K562 (cell line): Measurements from ENCODE around the gene HPCAL1. TPM values are rescaled to one million over a fixed set of nuclear protein-coding genes. Genes with fewer than 3 reads are reported as not detected.

Experiments
- CREB1 ChIP-seq, 2 experiments: sonication (generic) in 1 of 2; formaldehyde crosslinking in 1 of 2; IDR thresholded peaks; 2 replicates each; pipeline versions ENCODE4 v1.6.1 to v1.8.0; 2012 to 2022; ENCODE audit warnings: inconsistent platforms in 1 of 2, mild to moderate bottlenecking in 1 of 2, missing genetic modification reagents in 1 of 2, moderate library complexity in 1 of 2
- ESRRB ChIP-seq: fragments of 250-450 bp; sonication (Bioruptor Pico); IDR thresholded peaks from 2 replicates; pipeline ENCODE4 v1.5.0; 2020; ENCODE audit warnings: mild to moderate bottlenecking, moderate library complexity, borderline replicate concordance
- GTF2A2 ChIP-seq: IDR thresholded peaks from 2 replicates; pipeline ENCODE4 v1.6.1; 2016; ENCODE audit warnings: mild to moderate bottlenecking, missing genetic modification characterization, missing compliant biosample characterization
- HMGN3 ChIP-seq: IDR thresholded peaks from 2 replicates; pipeline ENCODE4 v1.6.1; 2011; ENCODE audit warnings: borderline replicate concordance, low read depth, mild to moderate bottlenecking, mixed read lengths, low read length; ENCODE audit not compliant: insufficient read length; ENCODE audit errors: extremely low read depth
- HNRNPL ChIP-seq: fragments of 200-400 bp; formaldehyde crosslinking; IDR thresholded peaks from 2 replicates; pipeline ENCODE4 v1.6.1; 2017; ENCODE audit warnings: low read depth, mild to moderate bottlenecking, low read length
- KLF16 ChIP-seq: IDR thresholded peaks from 2 replicates; pipeline ENCODE4 v1.6.1; 2016; ENCODE audit warnings: antibody characterized with exemption
- NCOA2 ChIP-seq, 2 experiments: fragments of 450-650 bp; IDR thresholded peaks; 2 replicates each; pipeline ENCODE4 v1.6.1; 2018; ENCODE audit warnings: mild to moderate bottlenecking in 2 of 2, moderate library complexity in 1 of 2; ENCODE audit not compliant: partially characterized antibody in 2 of 2
- NFE2L1 ChIP-seq: fragments of 450-650 bp; IDR thresholded peaks from 2 replicates; pipeline ENCODE4 v1.6.1; 2016; ENCODE audit warnings: missing genetic modification characterization, low read depth, mild to moderate bottlenecking, missing compliant biosample characterization, moderate library complexity, borderline replicate concordance
- NR2C2 ChIP-seq, 2 experiments: fragments of 200-800 bp in 1 of 2; sonication (Bioruptor generic) in 1 of 2; sonication (generic) in 1 of 2; formaldehyde crosslinking in 1 of 2; IDR thresholded peaks; 2 replicates each; pipeline versions ENCODE4 v1.6.1 to v1.8.0; 2016 to 2022; ENCODE audit warnings: mild to moderate bottlenecking in 1 of 2, missing compliant biosample characterization in 1 of 2, missing genetic modification characterization in 1 of 2, missing genetic modification reagents in 1 of 2
- PHF20 ChIP-seq: fragments of 450-650 bp; IDR thresholded peaks from 2 replicates; pipeline ENCODE4 v1.6.1; 2018; ENCODE audit not compliant: partially characterized antibody
- SMAD4 ChIP-seq: fragments of 250-450 bp; sonication (Bioruptor Pico); conservative IDR thresholded peaks from 2 replicates; pipeline ENCODE4 v1.8.0; 2021; ENCODE audit warnings: inconsistent platforms, mild to moderate bottlenecking, moderate library complexity
- XRCC5 ChIP-seq: fragments of 200-400 bp; formaldehyde crosslinking; IDR thresholded peaks from 2 replicates; pipeline ENCODE4 v1.6.1; 2017; ENCODE audit warnings: low read depth, mild to moderate bottlenecking, low read length
- ZBTB17 ChIP-seq: fragments of 450-650 bp; formaldehyde crosslinking; IDR thresholded peaks from 2 replicates; pipeline ENCODE4 v1.4.0; 2020; ENCODE audit warnings: mild to moderate bottlenecking
- polyA plus RNA-seq, 8 experiments: library from polyadenylated mRNA; depleted of rRNA in 4 of 8; stranded (reverse) in 5 of 8; unstranded in 3 of 8; fragments of >200 nt; fragmentation: Nextera tagmentation in 2 of 8; fragmentation: Illumina TruSeq in 1 of 8; extraction: Ambion mirVana in 2 of 8; extraction: Trizol in 1 of 8; gene quantifications; 2 replicates each; pipeline versions ENCODE4 v1.2.1 to v1.2.3, GENCODE V29; 2011 to 2014; ENCODE audit warnings: inconsistent platforms in 1 of 8, missing spikeins in 1 of 8
- total RNA-seq, 7 experiments: library from RNA; depleted of rRNA in 6 of 7; stranded (reverse); fragments of >200 nt in 6 of 7; fragmentation: Illumina TruSeq in 2 of 7; extraction: Trizol in 2 of 7; gene quantifications; 2 replicates each; pipeline versions ENCODE4 v1.2.1 to v1.2.3, GENCODE V29; 2011 to 2021; ENCODE audit warnings: low replicate concordance in 1 of 7
- TF ChIP-seq, protein P1 (sequence below): fragments of 250-450 bp; sonication (Bioruptor Pico); IDR thresholded peaks from 2 replicates; pipeline ENCODE4 v1.8.0; 2021; ENCODE audit warnings: borderline replicate concordance, mild to moderate bottlenecking, moderate library complexity; ENCODE audit not compliant: poor library complexity, severe bottlenecking
- TF ChIP-seq, protein P2 (sequence below), 2 experiments: IDR thresholded peaks; 2 replicates each; pipeline ENCODE4 v1.6.1; 2012; ENCODE audit warnings: improper control_type of control experiment in 2 of 2, low read depth in 2 of 2, low read length in 2 of 2, borderline replicate concordance in 1 of 2
- TF ChIP-seq, protein P3 (sequence below), 2 experiments: fragments of 450-650 bp in 1 of 2; sonication (generic) in 1 of 2; formaldehyde crosslinking in 1 of 2; IDR thresholded peaks in 1 of 2; conservative IDR thresholded peaks in 1 of 2; 2 replicates each; pipeline versions ENCODE4 v1.6.1 to v1.8.1; 2016 to 2023; ENCODE audit warnings: mild to moderate bottlenecking in 2 of 2, moderate library complexity in 2 of 2, inconsistent platforms in 1 of 2, missing genetic modification reagents in 1 of 2
- TF ChIP-seq, protein P4 (sequence below): fragments of 450-650 bp; IDR thresholded peaks from 2 replicates; pipeline ENCODE4 v1.6.1; 2017; ENCODE audit warnings: antibody characterized with exemption
- TF ChIP-seq, protein P5 (sequence below), 2 experiments: fragments of 450-650 bp in 1 of 2; sonication (generic) in 1 of 2; formaldehyde crosslinking; conservative IDR thresholded peaks; 2 replicates each; pipeline versions ENCODE4 v1.4.0 to v1.8.1; 2020 to 2022; ENCODE audit warnings: mild to moderate bottlenecking in 1 of 2, missing genetic modification reagents in 1 of 2

Gene HPCAL1
- total and polyA plus RNA-seq, 9 of the 15 experiments (the other 6 are each of a cell fraction or from before 2014, with no cell fraction given), result 2.7 to 65.5 (median 23.9) TPM

DNA sequence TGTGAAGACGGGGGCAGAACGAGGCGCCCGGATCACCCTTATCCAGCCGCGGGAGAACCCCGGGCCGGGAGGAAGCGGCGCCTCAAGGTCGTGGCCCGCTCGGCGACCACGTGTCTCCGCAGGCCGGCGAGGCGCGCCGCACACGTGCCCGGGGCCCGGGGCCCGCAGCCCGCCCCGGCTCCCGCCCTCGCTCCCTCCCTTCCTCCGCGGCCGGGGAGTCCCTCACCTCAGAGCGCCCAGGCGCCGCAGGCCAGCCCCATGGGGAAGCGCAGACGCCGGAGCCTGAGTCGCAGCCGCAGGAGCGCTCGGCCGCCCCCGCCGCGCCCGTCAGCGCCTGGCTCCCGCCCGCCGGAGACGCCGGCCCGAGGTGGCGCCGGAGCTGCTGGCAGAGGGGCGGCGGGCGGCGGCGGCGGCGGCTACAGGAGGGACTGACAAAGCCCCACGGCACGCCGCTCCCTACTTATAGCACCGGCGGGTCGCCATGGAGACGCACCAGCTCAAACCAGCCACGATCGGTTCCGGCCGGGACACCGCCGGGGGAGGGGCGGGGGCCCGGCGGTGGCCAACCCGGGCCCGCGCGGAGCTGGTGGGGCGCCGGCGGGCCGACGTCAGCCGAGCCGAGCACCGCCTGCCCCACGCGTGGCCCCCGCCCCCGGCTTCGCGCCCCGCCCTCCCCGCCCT is 145.3 kb downstream of the HPCAL1 start, which contains the start of gene ODC1 (continued):
- peak; percentile 8 for TF ChIP-seq HMGN3
- peak; percentile 53; the same call in 1 of the 2 replicates for TF ChIP-seq CREB1 (IDR thresholded peaks at IDR 0.05)
- no peak; the same call in 1 of the 2 replicates for TF ChIP-seq CREB1 (CRISPR knock-in tag; IDR thresholded peaks at IDR 0.05)
- no peak for TF ChIP-seq PHF20
- peak; percentile 90 for TF ChIP-seq GTF2A2 (tag)
- TF ChIP-seq XRCC5, result 0 out of 2 replicates have a peak, but pooled peaks have one; percentile 65
- peak; percentile 94 for TF ChIP-seq SMAD4 (CRISPR knock-in tag)
- TF ChIP-seq NFE2L1 (tag), result no peak
- peak; percentile 99 for TF ChIP-seq KLF16
- TF ChIP-seq, protein P1, sequence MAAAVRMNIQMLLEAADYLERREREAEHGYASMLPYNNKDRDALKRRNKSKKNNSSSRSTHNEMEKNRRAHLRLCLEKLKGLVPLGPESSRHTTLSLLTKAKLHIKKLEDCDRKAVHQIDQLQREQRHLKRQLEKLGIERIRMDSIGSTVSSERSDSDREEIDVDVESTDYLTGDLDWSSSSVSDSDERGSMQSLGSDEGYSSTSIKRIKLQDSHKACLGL (CRISPR knock-in tag), result peak; percentile 95
- no peak for TF ChIP-seq ESRRB (CRISPR knock-in tag)
- TF ChIP-seq NR2C2 (CRISPR knock-in tag; IDR thresholded peaks at IDR 0.05), result peak; percentile 45; the same call in 1 of the 2 replicates
- TF ChIP-seq NR2C2 (tag; IDR thresholded peaks at IDR 0.05), result peak; percentile 68
- TF ChIP-seq, protein P2, sequence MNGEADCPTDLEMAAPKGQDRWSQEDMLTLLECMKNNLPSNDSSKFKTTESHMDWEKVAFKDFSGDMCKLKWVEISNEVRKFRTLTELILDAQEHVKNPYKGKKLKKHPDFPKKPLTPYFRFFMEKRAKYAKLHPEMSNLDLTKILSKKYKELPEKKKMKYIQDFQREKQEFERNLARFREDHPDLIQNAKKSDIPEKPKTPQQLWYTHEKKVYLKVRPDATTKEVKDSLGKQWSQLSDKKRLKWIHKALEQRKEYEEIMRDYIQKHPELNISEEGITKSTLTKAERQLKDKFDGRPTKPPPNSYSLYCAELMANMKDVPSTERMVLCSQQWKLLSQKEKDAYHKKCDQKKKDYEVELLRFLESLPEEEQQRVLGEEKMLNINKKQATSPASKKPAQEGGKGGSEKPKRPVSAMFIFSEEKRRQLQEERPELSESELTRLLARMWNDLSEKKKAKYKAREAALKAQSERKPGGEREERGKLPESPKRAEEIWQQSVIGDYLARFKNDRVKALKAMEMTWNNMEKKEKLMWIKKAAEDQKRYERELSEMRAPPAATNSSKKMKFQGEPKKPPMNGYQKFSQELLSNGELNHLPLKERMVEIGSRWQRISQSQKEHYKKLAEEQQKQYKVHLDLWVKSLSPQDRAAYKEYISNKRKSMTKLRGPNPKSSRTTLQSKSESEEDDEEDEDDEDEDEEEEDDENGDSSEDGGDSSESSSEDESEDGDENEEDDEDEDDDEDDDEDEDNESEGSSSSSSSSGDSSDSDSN (IDR thresholded peaks at IDR 0.05; ENCODE audit: borderline replicate concordance in 1 of 2, low read depth in 2 of 2, low read length in 2 of 2), result no peak
- TF ChIP-seq NCOA2 (IDR thresholded peaks at IDR 0.05; ENCODE audit: partially characterized antibody in 2 of 2), result no peak
- TF ChIP-seq HNRNPL, result peak; percentile 86
- TF ChIP-seq, protein P3, sequence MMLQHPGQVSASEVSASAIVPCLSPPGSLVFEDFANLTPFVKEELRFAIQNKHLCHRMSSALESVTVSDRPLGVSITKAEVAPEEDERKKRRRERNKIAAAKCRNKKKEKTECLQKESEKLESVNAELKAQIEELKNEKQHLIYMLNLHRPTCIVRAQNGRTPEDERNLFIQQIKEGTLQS (IDR thresholded peaks at IDR 0.05), result no peak
- TF ChIP-seq, protein P3 (CRISPR knock-in tag; conservative IDR thresholded peaks at IDR 0.05), result peak; percentile 45; the same call in 1 of the 2 replicates
- TF ChIP-seq, protein P4, sequence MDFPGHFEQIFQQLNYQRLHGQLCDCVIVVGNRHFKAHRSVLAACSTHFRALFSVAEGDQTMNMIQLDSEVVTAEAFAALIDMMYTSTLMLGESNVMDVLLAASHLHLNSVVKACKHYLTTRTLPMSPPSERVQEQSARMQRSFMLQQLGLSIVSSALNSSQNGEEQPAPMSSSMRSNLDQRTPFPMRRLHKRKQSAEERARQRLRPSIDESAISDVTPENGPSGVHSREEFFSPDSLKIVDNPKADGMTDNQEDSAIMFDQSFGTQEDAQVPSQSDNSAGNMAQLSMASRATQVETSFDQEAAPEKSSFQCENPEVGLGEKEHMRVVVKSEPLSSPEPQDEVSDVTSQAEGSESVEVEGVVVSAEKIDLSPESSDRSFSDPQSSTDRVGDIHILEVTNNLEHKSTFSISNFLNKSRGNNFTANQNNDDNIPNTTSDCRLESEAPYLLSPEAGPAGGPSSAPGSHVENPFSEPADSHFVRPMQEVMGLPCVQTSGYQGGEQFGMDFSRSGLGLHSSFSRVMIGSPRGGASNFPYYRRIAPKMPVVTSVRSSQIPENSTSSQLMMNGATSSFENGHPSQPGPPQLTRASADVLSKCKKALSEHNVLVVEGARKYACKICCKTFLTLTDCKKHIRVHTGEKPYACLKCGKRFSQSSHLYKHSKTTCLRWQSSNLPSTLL, result no peak
- TF ChIP-seq, protein P5, sequence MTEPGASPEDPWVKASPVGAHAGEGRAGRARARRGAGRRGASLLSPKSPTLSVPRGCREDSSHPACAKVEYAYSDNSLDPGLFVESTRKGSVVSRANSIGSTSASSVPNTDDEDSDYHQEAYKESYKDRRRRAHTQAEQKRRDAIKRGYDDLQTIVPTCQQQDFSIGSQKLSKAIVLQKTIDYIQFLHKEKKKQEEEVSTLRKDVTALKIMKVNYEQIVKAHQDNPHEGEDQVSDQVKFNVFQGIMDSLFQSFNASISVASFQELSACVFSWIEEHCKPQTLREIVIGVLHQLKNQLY (CRISPR knock-in tag; conservative IDR thresholded peaks at IDR 0.05), result peak in 1 of 2 experiments; percentile 78; a peak in 1 of 4 replicates
- 0 out of 2 replicates have a peak, but pooled peaks have one; percentile 44 for TF ChIP-seq ZBTB17 (CRISPR knock-in tag)
